HG02885 (cell line): Measurements from ENCODE around the gene P3H2.

Source experiments
- ATAC-seq: cut with Tn5 transposase; IDR thresholded peaks from one replicate; pipeline ENCODE4 v1.9.1; 2021; ENCODE audit warnings: mild to moderate bottlenecking; ENCODE audit not compliant: unreplicated experiment, poor library complexity

The P3H2 gene

DNA sequence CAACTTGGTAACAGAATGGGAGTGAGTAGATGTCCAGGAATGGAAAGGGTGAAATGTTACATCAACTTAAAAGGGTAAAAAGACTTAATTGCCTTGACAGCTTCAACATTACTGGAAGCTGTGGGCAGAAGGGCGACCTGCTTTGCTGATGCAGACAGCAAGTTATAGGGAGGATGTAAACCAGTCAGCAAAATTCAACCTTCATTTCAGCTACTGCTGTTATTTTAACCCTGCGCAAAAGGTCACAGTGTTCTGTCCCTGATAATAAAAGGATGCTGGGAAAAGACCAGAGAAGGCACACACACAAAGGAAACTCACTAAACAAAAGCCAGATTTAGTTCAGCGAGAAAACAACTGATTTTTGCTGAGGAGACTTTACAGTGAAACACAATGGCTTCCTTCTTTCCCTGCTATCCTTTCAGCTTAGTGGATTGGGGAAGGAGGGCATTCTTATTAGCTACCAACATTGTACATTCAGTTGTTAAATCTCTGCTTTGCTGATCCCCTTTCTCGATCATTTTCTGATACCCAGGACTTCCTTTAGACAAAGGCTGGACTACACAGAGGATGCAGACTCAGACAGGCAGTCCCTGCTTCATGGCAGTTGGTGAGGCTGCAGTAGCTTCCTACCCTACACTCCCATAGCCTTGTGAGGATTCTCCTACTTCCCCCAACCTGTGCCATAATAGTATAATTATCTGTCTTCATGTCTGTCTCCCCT, 62.0 kb downstream of the P3H2 start:
- no peak for ATAC-seq

- no peak for ATAC-seq
These were observed 64.0 kb downstream of the P3H2 start for GRCh38 chr3:190056742-190057141.

DNA sequence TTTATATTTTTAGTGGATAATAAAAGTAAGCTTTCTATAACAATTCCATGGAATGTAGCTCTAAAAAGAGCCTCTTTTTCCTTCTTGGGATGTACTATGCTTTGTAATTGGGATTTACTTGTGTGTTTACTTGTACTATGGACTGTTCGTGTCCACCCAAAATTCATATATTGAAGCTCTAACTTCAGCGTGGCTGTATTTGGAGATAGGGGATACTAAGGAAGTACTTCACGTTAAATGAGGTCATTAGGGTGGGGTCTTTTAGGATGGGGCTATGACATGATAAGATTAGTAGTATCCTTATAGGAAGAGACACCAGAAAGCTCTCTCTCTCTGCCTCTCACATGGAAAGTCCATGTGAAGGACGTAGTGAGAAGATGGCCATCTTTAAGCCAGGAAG, 64.9 kb downstream of the P3H2 start:
- ATAC-seq: no peak

DNA sequence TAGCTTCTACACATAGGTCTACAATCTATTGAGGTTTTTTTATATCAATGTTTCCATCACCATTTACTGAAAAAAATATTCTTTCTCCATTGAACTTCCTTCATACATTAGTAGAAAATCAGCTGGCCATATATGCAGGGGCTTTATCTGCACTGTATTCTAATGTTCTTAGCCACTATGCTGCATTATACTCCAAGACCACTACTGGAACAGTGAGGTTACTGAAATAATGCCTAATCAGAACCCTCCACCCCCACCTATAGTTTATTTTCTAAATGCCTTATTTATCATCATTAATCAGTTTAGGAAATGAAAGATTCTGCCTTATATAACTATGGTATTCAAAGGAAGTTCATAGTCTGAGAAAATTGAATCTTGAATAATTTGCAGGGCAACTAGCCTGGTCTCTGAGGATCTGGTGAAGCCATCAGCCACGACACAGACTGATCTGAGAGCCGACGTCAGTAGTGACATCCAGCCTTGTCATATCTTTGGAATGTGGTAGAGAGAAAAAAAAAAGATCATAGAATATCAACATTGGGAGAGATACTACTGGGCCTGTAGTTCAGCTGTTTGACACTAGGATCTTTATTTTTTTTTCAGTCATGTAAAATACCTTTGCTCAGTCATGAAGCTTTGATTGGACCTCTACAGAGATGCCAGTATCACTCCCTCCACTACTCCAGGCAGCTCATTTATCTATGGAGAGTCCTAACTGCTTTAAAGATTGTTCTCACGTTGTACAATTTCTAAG, 66.6 kb downstream of the P3H2 start:
- no peak for ATAC-seq

DNA sequence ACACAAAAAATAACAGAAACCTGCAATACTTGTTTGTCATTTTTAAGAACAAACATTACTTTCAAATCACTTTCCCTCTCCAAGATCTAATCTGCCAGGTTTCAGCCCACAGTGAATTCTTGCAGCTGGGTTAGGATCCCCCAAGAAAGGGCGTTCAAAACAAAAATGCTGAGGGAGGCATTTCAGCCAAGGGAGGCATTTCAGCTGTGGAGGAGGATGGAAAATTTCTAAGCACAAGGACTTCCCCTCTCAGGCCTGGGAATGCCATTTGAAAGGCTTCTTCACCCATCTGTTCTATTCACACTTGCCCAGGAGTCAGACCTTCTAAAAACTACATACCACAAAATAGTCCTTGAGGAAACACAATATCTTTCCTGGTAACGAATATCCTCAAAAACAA, 69.1 kb downstream of the P3H2 start:
- ATAC-seq: no peak

GRCh38 chr3:190048932-190049441, 71.7 kb downstream of the P3H2 start:
- no peak for ATAC-seq

DNA sequence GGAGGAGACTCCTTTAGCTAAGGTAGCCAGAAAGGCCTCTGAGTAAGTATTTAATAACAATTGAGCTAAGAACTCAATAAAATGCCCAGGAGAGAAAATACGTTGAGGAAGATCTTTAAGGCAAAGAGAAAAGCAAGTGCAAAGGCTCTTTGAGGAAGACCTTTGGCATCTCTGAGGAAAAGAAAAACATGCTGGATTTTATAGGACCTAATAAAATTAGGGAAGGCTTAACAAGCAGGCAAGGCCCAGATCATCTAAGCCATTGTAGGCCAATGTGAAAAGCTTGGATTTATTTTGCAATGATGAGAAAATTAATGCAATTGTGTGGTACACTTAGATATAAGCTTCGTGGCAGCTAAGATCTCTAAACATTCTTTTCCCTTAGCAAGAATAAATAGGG, 75.7 kb downstream of the P3H2 start:
- no peak for ATAC-seq

GRCh38 chr3:190044142-190044541, 76.6 kb downstream of the P3H2 start:
- ATAC-seq: no peak

DNA sequence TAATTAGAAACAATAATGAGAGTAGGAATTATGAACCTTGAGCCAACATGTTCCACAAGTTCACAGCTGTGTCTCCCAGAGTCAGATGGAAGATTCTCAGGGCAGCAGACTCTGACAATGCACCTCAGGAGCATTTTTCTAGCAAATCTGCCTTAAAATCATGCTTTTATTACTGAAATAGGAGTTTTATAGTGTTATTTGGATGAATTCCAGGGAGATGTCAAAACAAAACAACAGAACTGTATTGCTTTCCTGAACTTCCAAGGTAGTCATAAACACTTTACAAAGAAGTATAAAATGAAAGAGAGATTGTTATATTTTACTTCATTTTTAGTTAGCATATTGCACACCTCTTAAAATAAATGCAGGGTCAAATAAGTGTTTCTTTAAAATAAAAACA, 77.0 kb downstream of the P3H2 start:
- no peak for ATAC-seq

GRCh38 chr3:190042558-190042957, 78.1 kb downstream of the P3H2 start:
- no peak for ATAC-seq

GRCh38 chr3:190041333-190042041, 79.2 kb downstream of the P3H2 start:
- ATAC-seq: peak; percentile 76

DNA sequence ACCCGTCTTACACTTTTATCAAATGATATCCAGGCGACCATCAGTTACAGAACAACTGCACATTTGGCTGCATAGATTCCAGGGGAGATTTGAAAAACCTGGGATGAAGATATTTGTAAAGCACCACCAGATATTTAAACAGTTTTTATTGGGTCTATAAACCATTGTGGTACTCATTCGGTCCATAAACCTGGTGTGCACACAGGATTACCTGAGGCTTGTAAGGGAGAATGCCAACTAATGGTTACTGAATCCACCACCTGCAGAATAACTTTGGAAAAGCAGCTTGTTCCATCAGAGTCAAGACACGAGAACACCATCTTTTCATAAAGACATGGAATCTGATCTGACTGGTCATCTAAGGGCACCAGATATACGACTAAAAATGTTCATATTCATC, 80.6 kb downstream of the P3H2 start:
- no peak for ATAC-seq

DNA sequence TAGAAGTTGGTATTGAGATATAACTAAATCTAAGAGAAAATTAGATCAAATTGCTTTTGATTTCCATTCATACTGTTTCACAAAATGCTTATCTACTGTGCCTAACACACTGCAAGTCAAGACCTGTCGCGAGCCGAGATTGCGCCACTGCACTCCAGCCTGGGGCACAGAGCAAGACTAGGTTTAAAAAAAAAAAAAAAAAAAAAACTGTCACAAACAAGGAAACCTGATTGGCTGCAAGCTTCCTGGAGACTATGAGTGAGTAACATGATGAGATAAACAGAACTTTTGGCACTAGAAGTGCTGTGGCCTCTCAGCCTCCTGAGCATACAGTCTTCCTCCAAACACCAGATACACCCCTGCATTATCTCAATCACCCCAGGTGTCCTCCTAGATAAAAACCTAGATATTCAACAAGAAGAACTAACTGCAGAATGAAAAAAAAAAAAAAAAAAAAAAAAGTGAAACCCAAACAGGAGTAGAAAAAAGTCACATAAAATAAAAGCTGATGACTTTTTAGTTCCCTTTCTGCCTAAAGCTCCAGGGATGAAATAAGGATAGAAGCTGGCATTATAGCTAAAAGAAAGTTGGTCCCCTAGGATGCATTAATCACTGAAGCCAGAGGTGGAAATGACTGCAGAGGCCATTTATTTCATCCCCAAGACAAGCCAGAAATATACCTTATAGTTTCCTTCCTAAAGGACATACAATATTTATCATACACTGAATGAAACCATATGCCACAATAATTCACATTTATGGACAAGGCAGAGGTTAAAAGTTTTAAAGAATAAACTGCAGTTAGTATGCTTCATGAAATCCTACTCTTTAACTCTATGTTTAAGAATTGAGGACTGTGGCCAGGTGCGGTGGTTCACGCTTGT, 82.4 kb downstream of the P3H2 start:
- no peak for ATAC-seq

DNA sequence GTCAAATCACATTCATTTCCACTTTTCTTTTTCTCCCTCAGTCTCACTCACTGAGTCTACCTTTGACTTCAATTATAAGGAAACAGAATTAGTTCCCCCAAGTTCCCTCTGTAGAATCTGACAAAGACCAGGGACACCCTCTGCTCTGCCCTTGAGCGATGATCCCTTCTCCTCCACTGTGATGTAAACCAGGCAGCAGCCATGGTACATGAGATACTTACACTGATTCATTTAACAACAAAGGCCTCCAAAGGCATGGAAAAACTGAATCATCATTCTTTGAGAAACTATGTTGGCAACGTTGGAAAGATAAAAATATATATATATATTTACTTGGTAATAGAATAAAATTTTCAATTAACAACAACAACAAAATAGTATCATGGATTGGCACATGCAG, 84.1 kb downstream of the P3H2 start:
- ATAC-seq: no peak

GRCh38 chr3:190034446-190034845, 86.3 kb downstream of the P3H2 start:
- no peak for ATAC-seq

- peak; percentile 39 for ATAC-seq
These were observed 87.8 kb downstream of the P3H2 start for GRCh38 chr3:190032923-190033322.

- ATAC-seq: no peak
These were observed 88.6 kb downstream of the P3H2 start for GRCh38 chr3:190031887-190032752.

DNA sequence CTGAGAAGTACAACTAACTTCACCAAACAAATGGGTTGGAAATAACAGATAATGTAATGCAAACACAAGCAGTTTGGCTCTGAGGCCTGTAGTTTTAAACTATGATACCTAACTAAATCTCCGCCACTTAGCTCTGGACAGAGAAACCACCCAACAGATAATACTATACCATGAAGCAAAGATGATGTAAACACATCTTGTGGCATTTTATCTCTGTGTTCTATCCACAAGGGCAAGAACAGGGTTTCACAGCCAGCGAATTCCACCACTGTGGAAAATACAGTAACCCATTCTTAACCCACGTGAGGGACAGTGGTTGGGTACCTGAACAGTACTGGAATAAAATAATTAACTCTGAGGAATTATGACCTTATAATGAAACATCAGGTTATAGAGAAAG, 93.6 kb downstream of the P3H2 start:
- no peak for ATAC-seq

GRCh38 chr3:190026154-190026553, 94.5 kb downstream of the P3H2 start:
- no peak for ATAC-seq
